Neural progenitor cell (in vitro differentiated cells): ENCODE data around the gene FOXJ1.
A peak's percentile ranks its signal among the peaks of the same experiment; 100 is the strongest.

Experiments used
- EZH2phosphoT487 ChIP-seq: fragments of 200-600 bp; sonication (generic); IDR thresholded peaks from 2 replicates; pipeline ENCODE4 v1.6.1; 2017; ENCODE audit warnings: antibody characterized with exemption
- TF ChIP-seq, protein P1 (sequence below): fragments of 200-600 bp; sonication (generic); IDR thresholded peaks from 2 replicates; pipeline ENCODE4 v1.5.1; 2017; ENCODE audit warnings: antibody characterized with exemption, mild to moderate bottlenecking

DNA sequence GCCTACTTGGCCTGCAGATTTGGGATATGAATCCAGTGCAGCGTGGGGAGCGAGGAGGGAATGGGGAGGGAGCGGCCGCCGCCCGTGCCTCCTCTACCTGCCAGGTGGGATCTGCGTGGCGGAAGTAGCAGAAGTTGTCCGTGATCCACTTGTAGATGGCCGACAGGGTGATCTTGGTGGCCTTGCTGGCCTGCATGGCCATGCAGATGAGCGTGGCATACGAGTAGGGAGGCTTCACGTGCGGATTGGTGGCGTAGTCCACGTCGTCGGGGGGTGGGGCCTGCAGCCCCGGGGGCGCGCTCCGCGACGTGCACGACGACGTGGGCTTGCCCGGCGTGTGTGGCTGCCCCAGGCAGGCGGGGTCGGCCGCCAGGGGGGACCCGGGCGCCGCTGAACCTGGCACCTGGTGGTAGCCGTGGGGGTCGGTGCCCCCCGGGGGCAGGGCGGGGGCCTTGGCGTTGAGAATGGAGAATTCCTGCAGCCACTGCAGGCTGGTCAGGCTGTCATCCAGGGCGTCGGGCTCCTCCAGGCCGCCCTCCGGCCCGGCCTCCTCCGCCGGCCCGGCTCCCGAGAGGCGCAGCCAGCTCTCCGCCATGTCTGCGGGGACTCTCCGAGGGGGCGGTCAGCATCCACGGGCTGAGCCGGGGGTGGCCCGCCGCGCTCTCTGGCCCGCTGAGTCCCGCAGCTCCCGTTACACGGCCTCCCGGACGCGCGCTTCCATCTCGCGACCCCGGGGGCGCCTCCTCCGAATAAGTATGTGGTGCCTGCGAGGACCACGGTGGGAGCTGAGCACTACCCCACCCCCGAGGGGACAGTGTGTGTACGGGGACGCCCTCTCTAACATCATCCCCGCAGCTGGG, 1.0 kb downstream of the FOXJ1 start:
- TF ChIP-seq, protein P1, sequence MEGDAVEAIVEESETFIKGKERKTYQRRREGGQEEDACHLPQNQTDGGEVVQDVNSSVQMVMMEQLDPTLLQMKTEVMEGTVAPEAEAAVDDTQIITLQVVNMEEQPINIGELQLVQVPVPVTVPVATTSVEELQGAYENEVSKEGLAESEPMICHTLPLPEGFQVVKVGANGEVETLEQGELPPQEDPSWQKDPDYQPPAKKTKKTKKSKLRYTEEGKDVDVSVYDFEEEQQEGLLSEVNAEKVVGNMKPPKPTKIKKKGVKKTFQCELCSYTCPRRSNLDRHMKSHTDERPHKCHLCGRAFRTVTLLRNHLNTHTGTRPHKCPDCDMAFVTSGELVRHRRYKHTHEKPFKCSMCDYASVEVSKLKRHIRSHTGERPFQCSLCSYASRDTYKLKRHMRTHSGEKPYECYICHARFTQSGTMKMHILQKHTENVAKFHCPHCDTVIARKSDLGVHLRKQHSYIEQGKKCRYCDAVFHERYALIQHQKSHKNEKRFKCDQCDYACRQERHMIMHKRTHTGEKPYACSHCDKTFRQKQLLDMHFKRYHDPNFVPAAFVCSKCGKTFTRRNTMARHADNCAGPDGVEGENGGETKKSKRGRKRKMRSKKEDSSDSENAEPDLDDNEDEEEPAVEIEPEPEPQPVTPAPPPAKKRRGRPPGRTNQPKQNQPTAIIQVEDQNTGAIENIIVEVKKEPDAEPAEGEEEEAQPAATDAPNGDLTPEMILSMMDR = peak; percentile 21
- TF ChIP-seq EZH2phosphoT487 = peak; percentile 77
